Naive thymus-derived CD4-positive, alpha-beta T cell (primary cell): ENCODE data around the gene IRAK2. TPM values are rescaled to one million over a fixed set of nuclear protein-coding genes. Genes with fewer than 3 reads are reported as not detected.
"Not testable (repeated sequence)": the region's sequence is repeated elsewhere in the genome, so short reads cannot be mapped to it uniquely, and the experiment has no call there.

Experiments used
- ATAC-seq: fragments of 150-1000 bp; cut with Tn5 transposase; 2 replicates; pipeline ENCODE4 v1.10.0; 2021; ENCODE audit warnings: mild to moderate bottlenecking, moderate library complexity
- CTCF ChIA-PET: fragments of 350-600 bp; sonication (Branson Sonifier 250); formaldehyde crosslinking; loops from one replicate; lab custom pipeline; 2021; ENCODE audit warnings: antibody characterized with exemption; lab: Charles Lee
- POLR2A ChIA-PET: fragments of 350-600 bp; sonication (Branson Sonifier 250); formaldehyde crosslinking; loops from one replicate; lab custom pipeline; 2021; ENCODE audit warnings: antibody characterized with exemption, inconsistent platforms; lab: Charles Lee
- DNase-seq, 9 donors: peaks; one replicate each; pipeline versions ENCODE4 v3.0.0 to v3.0.0-alpha.2; 2020 to 2022; ENCODE audit warnings: mixed read lengths in 1 of 9
- H3K27ac ChIP-seq: one replicate; pipeline ENCODE4 v1.7.0; 2013; ENCODE audit warnings: mild to moderate bottlenecking, low read depth, low read length, moderate library complexity
- H3K27me3 ChIP-seq, 2 donors: one replicate each; pipeline ENCODE4 v1.7.0; 2013; ENCODE audit warnings: low read length in 2 of 2, mild to moderate bottlenecking in 2 of 2, moderate library complexity in 2 of 2; ENCODE audit not compliant: control insufficient read depth in 2 of 2, insufficient read depth in 2 of 2
- H3K36me3 ChIP-seq, 3 experiments: 1 replicate in 2 of 3; 2 replicates in 1 of 3; pipeline ENCODE4 v1.7.0; 2013; ENCODE audit warnings: low read length in 3 of 3, mild to moderate bottlenecking in 3 of 3, moderate library complexity in 1 of 3; ENCODE audit not compliant: insufficient read depth in 3 of 3, control insufficient read depth in 2 of 3
- H3K4me1 ChIP-seq, 2 donors: one replicate each; pipeline ENCODE4 v1.7.0; 2013; ENCODE audit warnings: low read length in 2 of 2, mild to moderate bottlenecking in 2 of 2, moderate library complexity in 1 of 2; ENCODE audit not compliant: control insufficient read depth in 2 of 2, insufficient read depth in 2 of 2
- H3K4me3 ChIP-seq: 2 replicates; pipeline ENCODE4 v1.7.0; 2013; ENCODE audit warnings: mild to moderate bottlenecking, low read length
- H3K9me3 ChIP-seq, 3 experiments: 1 replicate in 2 of 3; 2 replicates in 1 of 3; pipeline ENCODE4 v1.7.0; 2013; ENCODE audit warnings: low read length in 3 of 3; ENCODE audit not compliant: control insufficient read depth in 2 of 3
- H3K27ac Mint-ChIP-seq, 9 donors: one replicate each; pipeline ENCODE4 v1.8.0; 2020 to 2022; ENCODE audit warnings: mixed read lengths in 9 of 9, mild to moderate bottlenecking in 8 of 9, moderate library complexity in 5 of 9, inconsistent platforms in 2 of 9
- H3K27me3 Mint-ChIP-seq, 5 donors: one replicate each; pipeline ENCODE4 v1.8.0; 2021 to 2022; ENCODE audit warnings: mixed read lengths in 5 of 5, mild to moderate bottlenecking in 1 of 5
- H3K36me3 Mint-ChIP-seq, 5 donors: one replicate each; pipeline ENCODE4 v1.8.0; 2020 to 2022; ENCODE audit warnings: mixed read lengths in 5 of 5, mild to moderate bottlenecking in 3 of 5, inconsistent platforms in 1 of 5
- H3K4me1 Mint-ChIP-seq, 7 donors: one replicate each; pipeline ENCODE4 v1.8.0; 2020 to 2022; ENCODE audit warnings: mixed read lengths in 7 of 7, mild to moderate bottlenecking in 3 of 7, inconsistent platforms in 1 of 7
- H3K4me3 Mint-ChIP-seq, 10 donors: one replicate each; pipeline ENCODE4 v1.8.0; 2020 to 2022; ENCODE audit warnings: mild to moderate bottlenecking in 10 of 10, mixed read lengths in 10 of 10, moderate library complexity in 6 of 10, inconsistent platforms in 2 of 10
- H3K9me3 Mint-ChIP-seq, 11 donors: one replicate each; pipeline ENCODE4 v1.8.0; 2020 to 2022; ENCODE audit warnings: mixed read lengths in 11 of 11, mild to moderate bottlenecking in 4 of 11, inconsistent platforms in 1 of 11, moderate library complexity in 1 of 11
- intact Hi-C, 2 donors: fragments of 100-400 bp; cut with micrococcal nuclease; formaldehyde crosslinking; loops; one replicate each; pipeline ENCODE4 v1.15.1; 2023
- polyA plus RNA-seq, 2 donors: library from polyadenylated mRNA; unstranded; fragments of 300-500 nt; fragmentation: Illumina TruSeq; gene quantifications; one replicate each; pipeline ENCODE4 v1.2.3, GENCODE V29; 2021
- total RNA-seq, 6 experiments: library from RNA in 5 of 6; stranded (reverse) in 5 of 6; gene quantifications; 1 replicate in 5 of 6; 2 replicates in 1 of 6; pipeline ENCODE4 v1.2.3 and lab custom pipeline; 2021 to 2026

Gene IRAK2
- total and polyA plus RNA-seq, 7 experiments from 2014 or later: 1.5 to 4.8 (median 2.3) TPM

GRCh38 chr3:10160925-10161324 is 3.8 kb upstream of the IRAK2 start:
- intact Hi-C loops: no loop called here
- H3K27me3 ChIP-seq: no peaks in the 10 kb centered on the region
- no peaks in the 10 kb centered on the region for H3K9me3 Mint-ChIP-seq
- peaks cover 0 to 5% (median 0%) of the 10 kb centered on the region in 5 donors for H3K36me3 Mint-ChIP-seq
- no peak overlapping the region for H3K27ac Mint-ChIP-seq
- H3K4me3 ChIP-seq: no peak overlapping the region
- ATAC-seq (no peak), DNase-seq (no peak)
- no peaks in the 10 kb centered on the region for H3K9me3 ChIP-seq
- peaks cover 0 to 5% (median 0%) of the 10 kb centered on the region in 3 experiments for H3K36me3 ChIP-seq
- CTCF ChIA-PET: no interaction called here
- no peak overlapping the region for H3K27ac ChIP-seq
- peaks cover 0 to 9% of the 10 kb centered on the region in 2 donors for H3K4me1 ChIP-seq
- no peak overlapping the region for H3K4me3 Mint-ChIP-seq
- H3K4me1 Mint-ChIP-seq: peaks cover 0 to 18% (median 9%) of the 10 kb centered on the region in 7 donors
- no peaks in the 10 kb centered on the region for H3K27me3 Mint-ChIP-seq
- POLR2A ChIA-PET: no interaction called here

- intact Hi-C loops: no loop called here
- POLR2A ChIA-PET: interaction anchor here (1.2 kb wide), 1 partner anchor 13 kb away, joined by 3 read pairs; no protein-coding TSS in a partner anchor
- DNase-seq: no peak
These were observed 2.5 kb upstream of the IRAK2 start for GRCh38 chr3:10162185-10162584.

GRCh38 chr3:10164201-10164545 is 546 bp upstream of the IRAK2 start:
- H3K9me3 ChIP-seq, H3K27ac ChIP-seq, H3K27me3 Mint-ChIP-seq, H3K4me1 ChIP-seq, DNase-seq, H3K27me3 ChIP-seq, ATAC-seq, H3K9me3 Mint-ChIP-seq, H3K36me3 ChIP-seq: not testable (repeated sequence)
- peak overlapping the region; percentile 77 to 94 (median 82) for H3K4me3 Mint-ChIP-seq
- H3K36me3 Mint-ChIP-seq: peaks cover 0 to 12% (median 8%) of the 10 kb centered on the region in 5 donors
- peak overlapping the region in 4 of 9 donors; percentile 18 to 75 (median 44) for H3K27ac Mint-ChIP-seq
- CTCF ChIA-PET: interaction anchor here (0.6 to 1.3 kb wide), 5 partner anchors 17 to 1192 kb away, joined by 3 to 9 read pairs (median 4); no protein-coding TSS in a partner anchor
- H3K4me1 Mint-ChIP-seq: peaks cover 12 to 37% (median 25%) of the 10 kb centered on the region in 7 donors
- intact Hi-C loops: loop anchor here (1.0 to 2.0 kb wide), 7 partner anchors 21 to 100 kb away; partner anchors contain the start of genes TATDN2 (in 1 of the 2) and VHL (in 1 of the 2)
- H3K4me3 ChIP-seq: peak overlapping the region; percentile 85
- POLR2A ChIA-PET: interaction anchor here (0.6 to 1.7 kb wide), 6 partner anchors 20 to 152 kb away, joined by 3 to 9 read pairs (median 3); no protein-coding TSS in a partner anchor

More at GRCh38 chr3:10162185-10162584, 2.5 kb upstream of the IRAK2 start:
- H3K9me3 ChIP-seq: no peaks in the 10 kb centered on the region
- H3K27ac ChIP-seq: no peak overlapping the region
- Mint-ChIP-seq H3K9me3 (no peaks in the 10 kb centered on the region), H3K27me3 (no peaks in the 10 kb centered on the region), H3K27ac (peak overlapping the region in 1 of 9 donors; percentile 27), H3K36me3 (peaks cover 0 to 3% (median 0%) of the 10 kb centered on the region in 5 donors), H3K4me3 (peak overlapping the region in 1 of 10 donors; percentile 12), H3K4me1 (peaks cover 12 to 23% (median 19%) of the 10 kb centered on the region in 7 donors)
- peaks cover 5 to 9% of the 10 kb centered on the region in 2 donors for H3K4me1 ChIP-seq
- H3K36me3 ChIP-seq: peaks cover 0 to 5% (median 0%) of the 10 kb centered on the region in 3 experiments
- CTCF ChIA-PET: interaction anchor here (1.5 kb wide), 1 partner anchor 8 kb away, joined by 3 read pairs; no protein-coding TSS in a partner anchor
- no peak for ATAC-seq
- H3K4me3 ChIP-seq: no peak overlapping the region
- no peaks in the 10 kb centered on the region for H3K27me3 ChIP-seq

- Histone ChIP-seq H3K4me1 (peaks cover 5 to 9% of the 10 kb centered on the region in 2 donors), H3K9me3 (peaks cover 0 to 8% (median 0%) of the 10 kb centered on the region in 3 experiments), H3K27ac (no peak overlapping the region), H3K4me3 (no peak overlapping the region), H3K36me3 (peaks cover 0 to 5% (median 0%) of the 10 kb centered on the region in 3 experiments), H3K27me3 (no peaks in the 10 kb centered on the region)
- ChIA-PET POLR2A (interaction anchor here (0.7 to 1.5 kb wide), 3 partner anchors 25 to 29 kb away, joined by 3 to 4 read pairs (median 4); no protein-coding TSS in a partner anchor), CTCF (interaction anchor here (1.2 kb wide), 1 partner anchor 102 kb away, joined by 3 read pairs; no protein-coding TSS in a partner anchor)
- peaks cover 0 to 28% (median 16%) of the 10 kb centered on the region in 5 donors for H3K36me3 Mint-ChIP-seq
- peaks cover 0 to 12% (median 6%) of the 10 kb centered on the region in 11 donors for H3K9me3 Mint-ChIP-seq
- H3K27me3 Mint-ChIP-seq: no peaks in the 10 kb centered on the region
- H3K4me1 Mint-ChIP-seq: peaks cover 14 to 37% (median 25%) of the 10 kb centered on the region in 7 donors
- intact Hi-C loops: no loop called here
- DNase-seq (no peak), ATAC-seq (no peak)
- H3K4me3 Mint-ChIP-seq: peak overlapping the region; percentile 54 to 94 (median 86)
- H3K27ac Mint-ChIP-seq: peak overlapping the region in 8 of 9 donors; percentile 2 to 88 (median 70)
These were observed 1.5 kb downstream of the IRAK2 start for GRCh38 chr3:10166213-10166604.

- H3K27me3 Mint-ChIP-seq: no peaks in the 10 kb centered on the region
- no peak for DNase-seq
- H3K36me3 ChIP-seq: peaks cover 0 to 5% (median 0%) of the 10 kb centered on the region in 3 experiments
- peak overlapping the region in 1 of 10 donors; percentile 7 for H3K4me3 Mint-ChIP-seq
- peaks cover 0 to 8% (median 0%) of the 10 kb centered on the region in 3 experiments for H3K9me3 ChIP-seq
- H3K27ac Mint-ChIP-seq: peak overlapping the region in 3 of 9 donors; percentile 36 to 50 (median 40)
- intact Hi-C loops: no loop called here
- H3K4me3 ChIP-seq: no peak overlapping the region
- no peak overlapping the region for H3K27ac ChIP-seq
- peaks cover 0 to 12% (median 6%) of the 10 kb centered on the region in 11 donors for H3K9me3 Mint-ChIP-seq
- peaks cover 11 to 42% (median 24%) of the 10 kb centered on the region in 7 donors for H3K4me1 Mint-ChIP-seq
- POLR2A ChIA-PET: no interaction called here
- peaks cover 5 to 6% of the 10 kb centered on the region in 2 donors for H3K4me1 ChIP-seq
- peaks cover 0 to 30% (median 17%) of the 10 kb centered on the region in 5 donors for H3K36me3 Mint-ChIP-seq
- CTCF ChIA-PET: no interaction called here
- ATAC-seq: no peak
- H3K27me3 ChIP-seq: no peaks in the 10 kb centered on the region
These were observed 4.3 kb downstream of the IRAK2 start for GRCh38 chr3:10169000-10169496.

- H3K27me3 ChIP-seq: no peaks in the 10 kb centered on the region
- ChIA-PET POLR2A (interaction anchor here (0.6 to 1.4 kb wide), 3 partner anchors 18 to 24 kb away, joined by 3 read pairs; no protein-coding TSS in a partner anchor), CTCF (interaction anchor here (1.2 kb wide), 1 partner anchor 9 kb away, joined by 3 read pairs; no protein-coding TSS in a partner anchor)
- ATAC-seq: no peak
- H3K27ac ChIP-seq: no peak overlapping the region
- H3K4me1 ChIP-seq: peaks cover 0 to 5% of the 10 kb centered on the region in 2 donors
- intact Hi-C loops: no loop called here
- Mint-ChIP-seq H3K27me3 (no peaks in the 10 kb centered on the region), H3K4me1 (peaks cover 10 to 38% (median 22%) of the 10 kb centered on the region in 7 donors), H3K4me3 (no peak overlapping the region), H3K9me3 (peaks cover 0 to 12% (median 6%) of the 10 kb centered on the region in 11 donors), H3K27ac (peak overlapping the region in 1 of 9 donors; percentile 11), H3K36me3 (peaks cover 0 to 30% (median 17%) of the 10 kb centered on the region in 5 donors)
- H3K4me3 ChIP-seq: no peak overlapping the region
- no peaks in the 10 kb centered on the region for H3K36me3 ChIP-seq
- peaks cover 0 to 8% (median 0%) of the 10 kb centered on the region in 3 experiments for H3K9me3 ChIP-seq
- no peak for DNase-seq
These were observed 6.3 kb downstream of the IRAK2 start for GRCh38 chr3:10170915-10171478.
